ENCODE results near the gene TP53AIP1.

Gene TP53AIP1

DNA sequence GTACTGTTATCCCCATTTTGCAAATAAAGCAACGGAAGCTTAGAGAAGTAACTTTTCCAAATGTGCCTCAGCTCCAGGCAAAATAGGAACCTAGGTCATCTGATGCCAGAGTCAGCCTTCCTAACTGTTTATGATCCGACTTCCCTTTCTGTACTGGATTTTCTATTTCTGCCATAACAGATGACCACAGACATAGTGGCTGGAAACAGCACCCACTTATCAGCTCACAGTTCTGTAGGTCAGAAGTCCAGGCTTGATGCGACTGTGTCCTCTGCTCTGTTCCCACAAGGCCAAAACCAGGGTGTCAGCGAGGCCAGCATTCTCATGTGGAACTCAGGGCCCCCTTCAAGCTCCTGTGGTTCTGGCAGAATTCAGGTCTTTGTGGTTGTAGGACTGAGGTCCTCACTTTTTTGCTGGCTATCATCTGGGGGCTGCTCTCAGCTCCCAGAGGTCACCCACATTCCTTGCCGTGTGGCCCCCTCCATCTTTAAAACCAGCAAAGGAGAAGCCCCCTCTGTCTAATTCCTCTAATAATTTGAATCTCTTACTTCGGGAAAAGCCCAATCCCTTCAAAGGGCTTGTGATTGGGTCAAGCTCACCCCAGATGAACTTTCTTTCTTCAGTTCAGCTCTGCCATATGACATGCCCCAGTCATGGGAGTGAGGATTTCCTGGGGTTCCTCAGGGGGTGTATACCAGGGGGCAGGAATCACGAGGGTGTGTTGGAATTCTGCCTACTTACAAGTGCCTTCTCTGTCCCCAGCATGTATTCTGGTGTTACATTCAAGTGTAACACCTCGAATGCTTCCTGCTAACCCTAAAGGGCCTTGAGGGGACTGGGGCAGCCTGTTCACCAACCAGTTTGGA is 36.3 kb downstream of the TP53AIP1 start:
- DNase-seq (ENCODE audit: insufficient read length, low spot score) (no peak), FAIRE-seq (no peak)
- TF ChIP-seq, protein P1, sequence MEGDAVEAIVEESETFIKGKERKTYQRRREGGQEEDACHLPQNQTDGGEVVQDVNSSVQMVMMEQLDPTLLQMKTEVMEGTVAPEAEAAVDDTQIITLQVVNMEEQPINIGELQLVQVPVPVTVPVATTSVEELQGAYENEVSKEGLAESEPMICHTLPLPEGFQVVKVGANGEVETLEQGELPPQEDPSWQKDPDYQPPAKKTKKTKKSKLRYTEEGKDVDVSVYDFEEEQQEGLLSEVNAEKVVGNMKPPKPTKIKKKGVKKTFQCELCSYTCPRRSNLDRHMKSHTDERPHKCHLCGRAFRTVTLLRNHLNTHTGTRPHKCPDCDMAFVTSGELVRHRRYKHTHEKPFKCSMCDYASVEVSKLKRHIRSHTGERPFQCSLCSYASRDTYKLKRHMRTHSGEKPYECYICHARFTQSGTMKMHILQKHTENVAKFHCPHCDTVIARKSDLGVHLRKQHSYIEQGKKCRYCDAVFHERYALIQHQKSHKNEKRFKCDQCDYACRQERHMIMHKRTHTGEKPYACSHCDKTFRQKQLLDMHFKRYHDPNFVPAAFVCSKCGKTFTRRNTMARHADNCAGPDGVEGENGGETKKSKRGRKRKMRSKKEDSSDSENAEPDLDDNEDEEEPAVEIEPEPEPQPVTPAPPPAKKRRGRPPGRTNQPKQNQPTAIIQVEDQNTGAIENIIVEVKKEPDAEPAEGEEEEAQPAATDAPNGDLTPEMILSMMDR (IDR thresholded peaks at IDR 0.05; ENCODE audit: insufficient read depth, missing control alignments) = no peak

GRCh38 chr11:128905345-128906184 is 37.1 kb downstream of the TP53AIP1 start:
- DNase-seq (ENCODE audit: insufficient read length, low spot score) = peak; percentile 80
- TF ChIP-seq, protein P1 (IDR thresholded peaks at IDR 0.05; ENCODE audit: insufficient read depth, missing control alignments) = peak; percentile 38
- FAIRE-seq = no peak

DNA sequence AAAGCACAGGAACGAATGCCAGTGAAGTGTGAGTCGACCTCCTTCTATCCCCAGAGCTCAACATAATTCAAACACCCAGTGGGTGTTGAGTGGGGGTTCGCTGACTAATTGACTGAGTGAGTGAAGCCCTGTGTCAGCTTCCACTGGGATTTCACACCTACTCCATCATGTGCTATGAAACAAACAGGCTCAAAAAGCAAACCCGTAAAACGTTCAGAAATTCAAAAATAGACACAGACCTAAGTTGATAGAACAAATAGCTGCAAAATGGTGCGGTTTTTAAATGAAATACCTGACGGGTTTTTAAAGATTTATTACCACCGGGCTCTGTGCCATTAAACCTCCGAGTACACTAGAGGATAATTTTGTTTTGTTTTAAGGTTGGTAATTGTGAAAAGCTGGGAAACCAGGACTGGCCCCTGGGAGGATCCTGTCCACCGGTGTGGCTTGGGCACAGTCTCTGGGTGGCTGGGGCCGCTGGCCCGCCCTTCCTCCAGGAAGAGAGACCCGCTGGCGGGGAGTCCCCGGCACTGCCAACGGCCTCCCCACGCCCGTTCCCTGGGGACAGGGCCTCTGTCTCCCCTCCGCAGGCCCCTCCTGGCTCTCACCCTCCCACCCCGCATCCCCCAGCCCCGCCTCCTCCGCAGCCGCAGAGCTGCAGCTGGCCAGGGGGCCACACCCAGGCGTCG is 37.9 kb downstream of the TP53AIP1 start:
- DNase-seq (ENCODE audit: insufficient read length, low spot score) (peak; percentile 87), FAIRE-seq (no peak)
- TF ChIP-seq, protein P1 (IDR thresholded peaks at IDR 0.05; ENCODE audit: insufficient read depth, missing control alignments) = no peak

DNA sequence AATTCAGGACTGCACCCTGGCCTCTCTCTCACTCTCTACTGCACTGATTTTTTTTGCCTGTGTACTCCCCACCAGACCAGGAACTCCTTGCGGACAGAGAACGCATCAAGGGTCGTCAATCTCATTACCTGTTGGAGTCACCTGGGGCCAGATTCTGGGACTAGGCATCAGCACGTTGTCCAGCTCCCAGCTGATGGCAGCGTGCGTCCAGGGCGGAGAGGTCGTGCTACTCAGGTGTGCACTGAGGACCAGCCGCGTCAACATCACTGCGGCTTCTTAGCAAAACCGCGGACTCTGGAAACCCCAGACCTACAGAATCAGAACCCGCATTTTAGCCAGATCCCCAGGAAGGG is 38.4 kb downstream of the TP53AIP1 start:
- DNase-seq (ENCODE audit: insufficient read length, low spot score) = no peak
- no peak for FAIRE-seq
- TF ChIP-seq, protein P1 (IDR thresholded peaks at IDR 0.05; ENCODE audit: insufficient read depth, missing control alignments) = no peak

GRCh38 chr11:128903248-128904061 is 39.2 kb downstream of the TP53AIP1 start:
- DNase-seq (ENCODE audit: insufficient read length, low spot score) (no peak), FAIRE-seq (no peak)
- TF ChIP-seq, protein P1 (IDR thresholded peaks at IDR 0.05; ENCODE audit: insufficient read depth, missing control alignments) = no peak

GRCh38 chr11:128902515-128903066 is 40.1 kb downstream of the TP53AIP1 start:
- TF ChIP-seq, protein P1 (IDR thresholded peaks at IDR 0.05; ENCODE audit: insufficient read depth, missing control alignments) = no peak
- no peak for DNase-seq (ENCODE audit: insufficient read length, low spot score)
- FAIRE-seq = no peak
